ENCODE results near the gene FUBP1.
"Not testable (repeated sequence)": the region's sequence is repeated elsewhere in the genome, so short reads cannot be mapped to it uniquely, and the experiment has no call there.

The FUBP1 gene

GRCh38 chr1:77942400-77943140 lies 36.3 kb downstream of the FUBP1 start:
- DNase-seq, result no peak

GRCh38 chr1:77940921-77941570 lies 37.8 kb downstream of the FUBP1 start:
- no peak for DNase-seq

- DNase-seq, result no peak
These were observed 40.2 kb downstream of the FUBP1 start for GRCh38 chr1:77938651-77939050.

GRCh38 chr1:77929806-77930205 lies 49.1 kb downstream of the FUBP1 start:
- no peak for DNase-seq

- DNase-seq, result no peak
These were observed 51.5 kb downstream of the FUBP1 start for GRCh38 chr1:77927414-77927813.

GRCh38 chr1:77926561-77927357 lies 52.1 kb downstream of the FUBP1 start:
- DNase-seq, result no peak

- DNase-seq, result no peak
These were observed 52.9 kb downstream of the FUBP1 start for GRCh38 chr1:77925956-77926355.

- no peak for DNase-seq
These were observed 53.4 kb downstream of the FUBP1 start for GRCh38 chr1:77925518-77925917.

- DNase-seq, result not testable (repeated sequence)
These were observed 60.0 kb downstream of the FUBP1 start for GRCh38 chr1:77918918-77919317.

GRCh38 chr1:77910116-77910515 lies 68.8 kb downstream of the FUBP1 start:
- DNase-seq, result no peak

- no peak for DNase-seq
These were observed 72.2 kb downstream of the FUBP1 start for GRCh38 chr1:77906624-77907023.

- DNase-seq, result no peak
These were observed 72.8 kb downstream of the FUBP1 start for GRCh38 chr1:77906019-77906545.

- no peak for DNase-seq
These were observed 73.3 kb downstream of the FUBP1 start for GRCh38 chr1:77905603-77906002.

GRCh38 chr1:77900687-77901293 lies 78.1 kb downstream of the FUBP1 start:
- peak; percentile 39 for DNase-seq

GRCh38 chr1:77899647-77900320 lies 79.1 kb downstream of the FUBP1 start:
- no peak for DNase-seq

All from left hindlimb (tissue), 1 donor.